ENCODE results near the gene MSRB1. TPM values are rescaled to one million over a fixed set of nuclear protein-coding genes. Genes with fewer than 3 reads are reported as not detected.

The MSRB1 gene, protein sequence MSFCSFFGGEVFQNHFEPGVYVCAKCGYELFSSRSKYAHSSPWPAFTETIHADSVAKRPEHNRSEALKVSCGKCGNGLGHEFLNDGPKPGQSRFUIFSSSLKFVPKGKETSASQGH
- total RNA-seq (2016; rRNA removed; fragmentation: Illumina TruSeq; extraction: Trizol): 32.1 and 49.0 TPM in 2 replicates
- 17.7 and 18.5 TPM in 2 replicates for total RNA-seq (2016; cell fraction: cytosol; rRNA removed; fragmentation: Illumina TruSeq; extraction: Trizol; ENCODE audit: low read depth)
- total RNA-seq (2016; cell fraction: insoluble cytoplasmic fraction; rRNA removed; fragmentation: Illumina TruSeq; extraction: Trizol): 36.2 and 53.5 TPM in 2 replicates
- total RNA-seq (2016; cell fraction: membrane; rRNA removed; fragmentation: Illumina TruSeq; extraction: Trizol): 40.6 and 47.0 TPM in 2 replicates
- 22.9 and 23.6 TPM in 2 replicates for total RNA-seq (2016; cell fraction: nucleus; rRNA removed; fragmentation: Illumina TruSeq; extraction: Trizol)
- 75.4 and 84.2 TPM in 2 replicates for polyA plus RNA-seq (2011; rRNA removed)
- 77.3 and 104 TPM in 2 replicates for polyA plus RNA-seq (2011; cell fraction: cytosol; rRNA removed)
- polyA plus RNA-seq (2011; cell fraction: nucleus; rRNA removed): 36.2 and 37.3 TPM in 2 replicates
- 50.3 and 50.5 TPM in 2 replicates for polyA plus RNA-seq (2012)
- polyA plus RNA-seq (2016; cell fraction: cytosol; fragmentation: Illumina TruSeq; extraction: Trizol; ENCODE audit: low read depth): 33.2 and 38.6 TPM in 2 replicates
- polyA plus RNA-seq (2016; cell fraction: insoluble cytoplasmic fraction; fragmentation: Illumina TruSeq; extraction: Trizol; ENCODE audit: low read depth): 123 and 143 TPM in 2 replicates
- 66.6 and 81.6 TPM in 2 replicates for polyA plus RNA-seq (2016; cell fraction: membrane; fragmentation: Illumina TruSeq; extraction: Trizol; ENCODE audit: low read depth)
- 54.6 and 56.2 TPM in 2 replicates for polyA plus RNA-seq (2016; cell fraction: nucleus; fragmentation: Illumina TruSeq; extraction: Trizol; ENCODE audit: insufficient read depth, low read depth)
- 38.3 and 153 TPM in 2 replicates for polyA minus RNA-seq (2011; rRNA and poly(A)+ RNA removed; ENCODE audit: low replicate concordance)
- 32.5 and 36.9 TPM in 2 replicates for polyA minus RNA-seq (2011; cell fraction: cytosol; rRNA and poly(A)+ RNA removed)
- polyA minus RNA-seq (2011; cell fraction: nucleus; rRNA and poly(A)+ RNA removed): 29.6 and 34.3 TPM in 2 replicates
- percentile 75 among the genes with signal in this experiment for Bru-seq, nascent RNA
- percentile 80 among the genes with signal in this experiment for BruChase-seq, experiment 1, labeled RNA remaining after a 6-hour chase
- percentile 84 among the genes with signal in this experiment for BruChase-seq, experiment 2, labeled RNA remaining after a 2-hour chase
- long read RNA-seq, experiment 1, transcript MSRB1-201 (4 exons, 1,423 nt): major isoform, 252 of 282 reads
- long read RNA-seq, experiment 1, partial matches to known transcripts: 22 of 282 reads
- long read RNA-seq, experiment 1, other reads (novel, unspliced or antisense): 6 of 282 reads
- long read RNA-seq, experiment 2, transcript MSRB1-201 (4 exons, 1,423 nt): major isoform, 181 of 211 reads
- long read RNA-seq, experiment 2, partial matches to known transcripts: 12 of 211 reads
- long read RNA-seq, experiment 2, other reads (novel, unspliced or antisense): 16 of 211 reads

DNA sequence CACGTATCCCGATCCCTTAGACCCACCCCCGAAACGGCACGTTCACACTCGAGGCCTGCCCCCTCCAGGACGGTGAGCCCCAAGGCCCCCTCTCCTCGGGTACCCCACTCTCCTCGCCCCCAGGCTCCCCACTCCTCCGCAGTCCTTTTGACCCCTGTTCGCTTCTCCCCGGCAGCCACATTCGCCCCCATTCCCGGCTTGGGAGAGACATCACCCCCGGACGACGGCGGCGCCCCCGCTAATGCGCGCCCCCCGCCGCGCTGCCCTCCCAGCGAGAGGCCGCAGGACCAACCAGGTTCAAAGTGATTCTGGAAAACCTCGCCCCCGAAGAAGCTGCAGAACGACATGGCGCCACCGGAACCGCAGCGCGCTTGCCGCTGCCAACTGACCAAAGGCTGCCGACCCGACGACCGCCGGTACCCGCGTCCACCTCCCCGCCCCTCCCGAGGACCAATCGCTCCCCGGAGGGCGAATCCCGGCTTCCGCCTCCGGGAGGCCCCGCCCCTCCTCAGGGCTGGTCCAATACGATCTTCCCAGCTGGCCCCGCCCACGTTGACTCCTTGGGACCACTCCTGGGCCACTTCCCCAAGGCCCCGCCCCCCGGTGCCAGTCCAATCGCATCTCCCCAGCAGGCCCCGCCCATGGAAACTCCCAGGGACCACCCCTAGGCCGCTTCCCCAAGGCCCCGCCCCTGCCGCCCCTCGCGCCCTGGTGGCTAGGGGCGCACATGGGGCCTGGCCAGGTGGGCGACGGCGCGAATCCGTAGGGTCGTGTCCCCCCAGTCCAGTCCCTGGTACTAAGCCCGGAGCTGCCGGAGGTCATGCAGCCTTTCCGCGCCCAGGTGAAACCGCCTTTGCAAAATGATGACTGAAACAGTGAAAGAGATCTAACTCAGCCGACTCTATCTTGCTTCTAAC lies at the start of gene MSRB1:
MSRB1 (minus strand) TSS at position 390 of the 917 bp plus-strand sequence; CDS start at position 347, 43 bp downstream.
- peaks cover 26% of the 10 kb centered on the region for H3K79me2 ChIP-seq (ENCODE audit: insufficient read depth, low read length)
- H3K9me3 ChIP-seq (ENCODE audit: low read length): no peaks in the 10 kb centered on the region
- ChIA-PET POLR2A (interaction anchor here (0.6 to 5.8 kb wide), 15 partner anchors 8 to 963 kb away, joined by 3 to 139 read pairs (median 4); partner anchors contain the start of genes GFER, IGFALS, NDUFB10 and RNF151), CTCF (ENCODE audit: low intra/inter-chr PET ratio, low total read pairs) (no interaction called here)
- no TSS peak for BruUV-seq (replicated peaks)
- H3K4me3 ChIP-seq (replicated peaks in 1 of 3; ENCODE audit: insufficient read depth in 1 of 3, low read depth in 2 of 3, low read length in 3 of 3): peak within 1 kb of the TSS; percentile 93 to 97 (median 96)
- H3K27me3 ChIP-seq (ENCODE audit: control insufficient read depth in 1 of 2, insufficient read depth in 2 of 2, low read length in 2 of 2): peaks cover 0 to 5% of the 10 kb centered on the region in 2 experiments; a peak in 1 of 5 replicates
- H3K4me2 ChIP-seq (ENCODE audit: low read depth, low read length): peak within 1 kb of the TSS; percentile 96
- peak within 1 kb of the TSS; percentile 90 for H3K9ac ChIP-seq (ENCODE audit: insufficient read depth, low read depth, low read length)
- ATAC-seq (peak; percentile 56), DNase-seq (ENCODE audit: low spot score) (peak; percentile 98), FAIRE-seq (peak; percentile 89)
- peak within 1 kb of the TSS; percentile 96 for H3K27ac ChIP-seq (ENCODE audit: extremely low read length, insufficient read depth, low read length)
- 7% methylated on average over 21 of the region's 77 CpGs for WGBS (ENCODE audit: low lambda C conversion rate)
- intact Hi-C loops (cut with micrococcal nuclease; ENCODE audit: unreplicated experiment) (no loop called here), in situ Hi-C loops (cut with HindIII; ENCODE audit: extremely low pct_ligation_motif_present, low pct_unique_long_range_greater_than_20kb) (no loop called here)
- H3K4me1 ChIP-seq (ENCODE audit: insufficient read depth, low read length): peaks cover 68% of the 10 kb centered on the region
- peaks cover 7 to 14% of the 10 kb centered on the region in 2 experiments; a peak in 3 of 5 replicates for H3K36me3 ChIP-seq (replicated peaks in 1 of 2; ENCODE audit: control insufficient read depth in 1 of 2, insufficient read depth in 2 of 2, low read length in 2 of 2)
- H2AFZ ChIP-seq (ENCODE audit: low read length): no peak within 1 kb of the TSS
- H4K20me1 ChIP-seq (ENCODE audit: insufficient read depth, low read length): no peaks in the 10 kb centered on the region; the same call in 1 of the 2 replicates
- 0 out of 2 replicates have a peak, but pooled peaks have one; percentile 17 for TF ChIP-seq AHDC1 (CRISPR knock-in tag; IDR thresholded peaks at IDR 0.05; ENCODE audit: borderline replicate concordance)
- no peak for TF ChIP-seq CREM (IDR thresholded peaks at IDR 0.05)
- no peak for TF ChIP-seq CREM (CRISPR knock-in tag; IDR thresholded peaks at IDR 0.05)
- no peak for TF ChIP-seq TP53 (CRISPR knock-in tag; conservative IDR thresholded peaks at IDR 0.05)
- TF ChIP-seq, protein P1, sequence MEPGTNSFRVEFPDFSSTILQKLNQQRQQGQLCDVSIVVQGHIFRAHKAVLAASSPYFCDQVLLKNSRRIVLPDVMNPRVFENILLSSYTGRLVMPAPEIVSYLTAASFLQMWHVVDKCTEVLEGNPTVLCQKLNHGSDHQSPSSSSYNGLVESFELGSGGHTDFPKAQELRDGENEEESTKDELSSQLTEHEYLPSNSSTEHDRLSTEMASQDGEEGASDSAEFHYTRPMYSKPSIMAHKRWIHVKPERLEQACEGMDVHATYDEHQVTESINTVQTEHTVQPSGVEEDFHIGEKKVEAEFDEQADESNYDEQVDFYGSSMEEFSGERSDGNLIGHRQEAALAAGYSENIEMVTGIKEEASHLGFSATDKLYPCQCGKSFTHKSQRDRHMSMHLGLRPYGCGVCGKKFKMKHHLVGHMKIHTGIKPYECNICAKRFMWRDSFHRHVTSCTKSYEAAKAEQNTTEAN (CRISPR knock-in tag; conservative IDR thresholded peaks at IDR 0.05): 0 out of 2 replicates have a peak, but pooled peaks have one; percentile 29
- TF ChIP-seq ZNF446 (CRISPR knock-in tag; IDR thresholded peaks at IDR 0.05): no peak
- no peak for TF ChIP-seq HMG20A (CRISPR knock-in tag; IDR thresholded peaks at IDR 0.05; ENCODE audit: borderline replicate concordance)
- TF ChIP-seq BRCA1 (CRISPR knock-in tag; IDR thresholded peaks at IDR 0.05): no peak
- TF ChIP-seq TRIM24 (CRISPR knock-in tag; IDR thresholded peaks at IDR 0.05): no peak

Data from HepG2 (cell line).